ENCODE results near the gene MYO10. TPM values are rescaled to one million over a fixed set of nuclear protein-coding genes. Genes with fewer than 3 reads are reported as not detected.

The MYO10 gene
- total RNA-seq, 2 experiments from 2014 or later: 0.30 TPM; not detected in 1

DNA sequence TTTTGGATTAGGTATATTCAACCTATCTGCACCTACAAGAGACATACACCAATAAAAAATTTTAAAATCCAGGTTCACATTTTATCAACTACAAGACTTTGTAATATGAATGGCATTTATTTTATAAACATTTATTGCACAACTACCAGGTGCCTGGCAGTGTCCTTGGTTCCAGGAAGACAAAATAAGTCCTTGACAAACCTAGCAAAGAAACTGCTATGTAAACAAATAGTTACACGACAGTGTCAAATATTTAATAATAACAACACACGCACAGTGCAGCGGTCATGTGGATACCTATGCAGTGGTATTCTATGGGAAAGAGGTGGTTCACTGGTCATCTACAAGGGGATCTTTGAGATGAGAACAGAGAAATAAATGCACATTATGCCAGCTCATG is 120.7 kb downstream of the MYO10 start:
- Mint-ChIP-seq H3K27me3 (peaks cover 3% of the 10 kb centered on the region), H3K36me3 (no peaks in the 10 kb centered on the region), H3K27ac (no peak overlapping the region), H3K4me3 (no peak overlapping the region), H3K9me3 (no peaks in the 10 kb centered on the region), H3K4me1 (no peaks in the 10 kb centered on the region)
- no peak for DNase-seq

DNA sequence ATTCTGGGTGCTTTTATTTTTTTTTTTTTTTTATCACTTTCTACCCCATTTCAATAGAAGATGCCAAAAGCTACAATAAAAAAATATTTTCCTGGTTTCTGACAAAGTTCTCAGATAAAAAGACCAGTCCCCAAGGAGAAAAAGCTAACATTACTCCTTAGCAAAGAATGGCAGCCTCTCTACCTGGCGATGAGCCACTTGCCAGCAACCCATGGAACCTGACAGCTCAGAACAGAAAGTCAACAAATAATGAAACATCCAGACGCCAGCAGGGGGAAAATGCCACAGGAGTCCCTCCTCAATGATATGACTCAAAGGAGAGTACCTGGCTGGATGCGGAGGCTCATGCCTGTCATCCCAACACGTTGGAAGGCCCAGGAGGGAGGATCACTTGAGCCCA is 123.2 kb downstream of the MYO10 start:
- Mint-ChIP-seq H3K9me3 (no peaks in the 10 kb centered on the region), H3K27me3 (peaks cover 5% of the 10 kb centered on the region), H3K27ac (no peak overlapping the region), H3K4me1 (no peaks in the 10 kb centered on the region), H3K36me3 (no peaks in the 10 kb centered on the region), H3K4me3 (no peak overlapping the region)
- no peak for DNase-seq

DNA sequence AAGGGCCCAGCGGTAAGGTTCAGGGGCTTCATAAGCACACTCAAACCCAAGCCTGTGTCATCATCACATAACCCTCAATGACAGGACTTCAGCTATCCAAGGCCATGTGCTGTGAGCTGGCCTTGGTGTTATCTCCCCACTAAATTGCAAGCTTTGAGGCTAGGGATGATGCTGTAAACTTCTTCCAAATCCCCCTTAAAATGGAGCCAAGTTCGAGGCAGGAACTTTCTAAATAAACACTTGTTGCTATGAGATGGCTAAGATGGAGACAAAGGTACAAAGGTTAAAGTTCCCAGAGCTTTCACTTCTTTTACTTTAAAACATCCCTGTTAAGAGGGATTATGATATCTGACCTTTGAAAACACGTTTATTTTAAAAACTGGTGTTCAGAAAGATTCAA is 123.6 kb downstream of the MYO10 start:
- Mint-ChIP-seq H3K27me3 (peaks cover 9% of the 10 kb centered on the region), H3K4me1 (no peaks in the 10 kb centered on the region), H3K36me3 (no peaks in the 10 kb centered on the region), H3K27ac (no peak overlapping the region), H3K9me3 (no peaks in the 10 kb centered on the region), H3K4me3 (no peak overlapping the region)
- no peak for DNase-seq

DNA sequence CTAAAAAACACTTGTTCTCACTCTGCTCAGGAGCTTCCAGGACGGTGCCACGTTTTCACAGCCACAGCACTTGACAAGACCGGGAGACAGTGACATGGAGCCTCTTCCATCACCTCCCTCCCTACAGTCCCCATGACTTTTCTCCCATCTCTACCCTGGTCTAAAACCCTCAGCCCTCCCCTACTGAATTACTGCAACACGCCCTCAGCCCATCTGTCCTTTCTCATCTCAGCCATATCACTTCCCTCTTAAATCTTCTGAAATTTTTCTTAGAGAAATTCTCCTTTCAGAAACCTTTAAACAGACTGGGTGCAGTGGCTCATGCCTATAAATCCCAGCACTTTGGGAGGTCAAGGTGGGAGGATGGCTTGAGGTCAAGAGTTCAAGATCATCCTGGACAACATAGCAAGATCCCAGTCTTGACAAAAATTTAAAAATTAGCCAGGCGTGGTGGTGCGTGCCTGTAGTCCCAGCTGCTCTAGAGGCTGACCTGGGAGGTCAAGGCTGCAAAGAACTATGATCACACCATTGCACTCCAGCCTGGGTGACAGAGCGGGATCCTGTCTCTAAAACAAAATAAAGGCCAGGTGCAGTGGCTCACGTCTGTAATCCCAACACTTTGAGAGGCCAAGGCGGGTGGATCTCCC is 125.8 kb downstream of the MYO10 start:
- Mint-ChIP-seq H3K27me3 (peaks cover 11% of the 10 kb centered on the region), H3K36me3 (no peaks in the 10 kb centered on the region), H3K4me3 (no peak overlapping the region), H3K9me3 (no peaks in the 10 kb centered on the region), H3K4me1 (peaks cover 6% of the 10 kb centered on the region), H3K27ac (no peak overlapping the region)
- DNase-seq: no peak

DNA sequence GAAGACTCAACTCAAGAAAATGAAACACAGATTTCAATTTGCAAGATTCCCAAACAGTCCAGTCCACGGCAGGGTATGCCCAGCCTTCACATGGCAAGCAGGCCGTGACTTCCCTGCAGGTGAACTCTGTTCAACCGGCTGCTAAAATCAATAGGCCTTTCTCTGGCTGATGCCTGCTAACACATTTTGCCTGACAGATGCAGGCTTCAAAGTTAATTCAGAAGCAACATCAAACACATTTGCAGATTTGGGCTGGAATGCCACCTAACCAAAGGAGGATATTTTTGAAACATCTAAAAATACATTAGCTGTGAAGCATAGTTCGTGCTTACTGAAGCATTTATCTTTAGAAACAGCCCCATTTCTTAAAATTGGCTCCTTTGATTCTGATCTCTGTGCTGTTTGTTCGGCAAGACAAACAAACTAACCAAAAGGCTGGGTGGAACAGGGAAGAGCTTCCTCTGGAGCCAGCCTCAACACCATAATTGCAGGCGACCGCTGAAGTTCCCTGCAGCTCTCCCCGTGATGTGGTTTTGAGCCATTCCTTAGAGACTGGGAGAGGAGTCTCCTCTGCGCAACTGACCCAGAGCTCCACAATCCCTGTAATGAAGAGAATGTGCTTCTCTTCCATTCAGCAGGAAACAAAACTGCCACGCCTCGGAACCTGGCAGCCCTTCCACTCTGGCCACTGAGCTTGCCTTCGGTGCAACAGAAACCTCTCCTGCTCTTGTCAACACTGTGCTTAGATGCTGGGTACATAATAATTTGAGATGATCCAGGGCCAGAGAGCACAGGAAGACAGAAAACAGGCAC is 126.5 kb downstream of the MYO10 start:
- Mint-ChIP-seq H3K9me3 (no peaks in the 10 kb centered on the region), H3K4me1 (peaks cover 6% of the 10 kb centered on the region), H3K4me3 (no peak overlapping the region), H3K36me3 (no peaks in the 10 kb centered on the region), H3K27me3 (peaks cover 11% of the 10 kb centered on the region), H3K27ac (no peak overlapping the region)
- DNase-seq: no peak

DNA sequence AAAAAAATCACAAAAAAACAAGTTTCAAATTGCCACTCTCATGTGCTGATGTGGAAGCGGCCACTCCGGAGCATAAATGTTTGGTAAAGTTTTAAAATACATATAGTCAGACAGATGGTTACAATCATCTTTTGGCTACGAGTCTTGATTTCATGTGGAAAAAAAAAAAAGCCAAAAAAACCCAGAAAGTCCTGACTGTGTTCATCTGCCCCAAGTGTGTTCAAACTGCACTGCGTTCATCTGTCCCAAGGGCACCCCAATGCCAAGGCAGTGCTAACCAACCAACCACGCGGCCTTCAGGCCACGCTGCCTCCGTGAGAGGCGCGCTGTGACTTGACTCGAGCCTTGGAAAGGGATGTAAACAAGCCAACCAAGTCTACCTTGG is 127.1 kb downstream of the MYO10 start:
- peaks cover 11% of the 10 kb centered on the region for H3K27me3 Mint-ChIP-seq

DNA sequence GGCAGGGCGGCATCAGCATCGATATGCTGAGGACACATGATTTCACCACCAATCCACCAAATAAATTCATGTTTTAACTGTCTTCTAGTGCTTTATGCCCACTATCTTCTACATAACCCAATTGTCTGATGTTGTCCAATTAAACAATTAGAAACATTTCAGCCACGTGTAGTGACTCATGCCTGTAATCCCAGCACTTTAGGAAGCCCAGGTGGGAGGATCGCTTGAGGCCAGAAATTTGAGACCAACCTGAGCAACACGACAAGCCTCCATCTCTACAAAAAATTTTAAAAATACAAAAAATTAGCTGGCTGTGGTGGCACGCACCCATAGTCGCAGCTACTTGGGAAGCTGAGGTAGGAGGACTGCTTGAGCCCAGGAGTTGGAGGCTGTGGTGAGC is 128.1 kb downstream of the MYO10 start:
- peaks cover 6% of the 10 kb centered on the region for H3K4me1 Mint-ChIP-seq
- no peak overlapping the region for H3K27ac Mint-ChIP-seq
- no peak overlapping the region for H3K4me3 Mint-ChIP-seq
- no peak for DNase-seq
- H3K27me3 Mint-ChIP-seq: peaks cover 11% of the 10 kb centered on the region
- no peaks in the 10 kb centered on the region for H3K9me3 Mint-ChIP-seq
- no peaks in the 10 kb centered on the region for H3K36me3 Mint-ChIP-seq

More for the DNA sequence above, 127.1 kb downstream of the MYO10 start:
- Mint-ChIP-seq H3K4me3 (no peak overlapping the region), H3K4me1 (peaks cover 6% of the 10 kb centered on the region), H3K36me3 (no peaks in the 10 kb centered on the region), H3K9me3 (no peaks in the 10 kb centered on the region), H3K27ac (no peak overlapping the region)
- no peak for DNase-seq

DNA sequence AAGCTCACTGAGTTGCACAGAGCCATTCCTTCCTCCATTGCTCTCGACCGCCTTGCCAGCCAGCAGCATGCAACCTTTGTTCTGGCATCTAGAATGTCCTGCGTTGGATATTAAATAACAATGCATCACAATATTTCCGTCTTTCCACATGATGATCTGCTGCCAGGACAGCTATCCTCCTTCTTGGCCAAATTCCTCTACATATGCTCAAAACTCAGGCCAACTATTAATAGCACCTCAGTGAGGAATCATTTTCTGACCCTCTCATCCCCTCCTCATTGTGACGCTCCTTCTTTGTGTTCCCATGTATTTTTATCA is 128.6 kb downstream of the MYO10 start:
- no peak overlapping the region for H3K4me3 Mint-ChIP-seq
- no peak overlapping the region for H3K27ac Mint-ChIP-seq
- H3K36me3 Mint-ChIP-seq: no peaks in the 10 kb centered on the region
- DNase-seq: no peak
- H3K4me1 Mint-ChIP-seq: peaks cover 6% of the 10 kb centered on the region
- peaks cover 11% of the 10 kb centered on the region for H3K27me3 Mint-ChIP-seq
- H3K9me3 Mint-ChIP-seq: no peaks in the 10 kb centered on the region

DNA sequence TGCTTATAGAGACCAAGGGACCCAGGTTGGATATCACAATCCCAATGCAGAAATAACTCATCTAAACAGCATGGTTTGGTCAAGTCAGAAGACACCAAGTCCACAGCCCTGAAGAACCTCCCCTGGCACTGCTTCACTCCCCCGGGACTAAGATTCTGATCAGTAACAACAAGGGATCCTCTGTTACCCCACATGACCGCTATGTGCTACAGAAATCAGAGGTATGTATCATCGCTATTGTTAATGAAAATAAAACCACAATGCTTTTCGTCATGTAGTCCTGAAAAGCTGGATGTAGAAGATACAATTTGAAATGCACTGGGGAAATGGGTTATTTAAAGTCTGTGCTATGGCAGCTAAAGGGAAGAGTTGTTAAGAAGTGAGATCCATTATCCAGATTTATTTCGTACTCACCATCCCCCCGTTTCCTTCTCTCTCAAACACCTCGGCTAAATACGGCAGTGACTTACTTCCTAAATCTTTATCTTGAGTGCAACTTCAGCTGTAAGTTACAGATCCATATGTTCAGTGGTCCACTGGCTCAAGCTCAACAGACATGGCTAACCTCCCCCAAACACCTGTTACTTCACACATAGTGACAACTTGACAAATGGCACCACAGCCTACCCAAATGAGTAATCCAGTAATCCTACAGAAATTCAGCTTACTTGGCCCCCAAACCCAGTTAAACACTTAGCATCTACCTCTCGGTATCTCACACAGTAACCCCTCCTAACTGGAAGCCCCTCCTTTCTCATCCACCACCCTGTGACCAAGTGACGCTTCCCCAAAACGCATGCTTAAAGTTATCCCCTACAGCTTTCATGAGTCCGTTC is 129.2 kb downstream of the MYO10 start:
- peaks cover 6% of the 10 kb centered on the region for H3K4me1 Mint-ChIP-seq

DNA sequence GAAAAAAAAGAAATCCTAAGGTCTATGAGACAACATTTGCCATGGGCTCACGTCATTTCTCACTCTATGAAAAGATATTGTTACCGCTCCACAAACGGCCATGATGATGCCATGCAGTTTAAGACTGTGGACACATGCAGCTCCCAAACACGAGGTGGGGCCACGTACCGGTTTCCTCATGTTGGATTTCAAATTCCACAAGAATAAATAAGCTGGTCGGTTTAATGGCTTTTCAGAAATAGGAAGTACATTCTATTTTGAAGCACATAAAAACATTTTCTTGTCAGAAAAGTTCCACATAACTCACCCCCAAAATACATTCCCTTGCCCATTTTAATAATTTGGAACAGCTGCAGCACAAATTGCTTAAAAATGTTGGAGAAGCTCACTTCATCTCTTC is 130.6 kb downstream of the MYO10 start:
- no peak overlapping the region for H3K27ac Mint-ChIP-seq
- no peaks in the 10 kb centered on the region for H3K36me3 Mint-ChIP-seq
- no peak for DNase-seq
- peaks cover 12% of the 10 kb centered on the region for H3K27me3 Mint-ChIP-seq
- H3K4me1 Mint-ChIP-seq: peaks cover 6% of the 10 kb centered on the region
- H3K9me3 Mint-ChIP-seq: no peaks in the 10 kb centered on the region
- H3K4me3 Mint-ChIP-seq: no peak overlapping the region

More for the DNA sequence above, 129.2 kb downstream of the MYO10 start:
- no peak overlapping the region for H3K27ac Mint-ChIP-seq
- no peak for DNase-seq
- no peaks in the 10 kb centered on the region for H3K9me3 Mint-ChIP-seq
- peaks cover 13% of the 10 kb centered on the region for H3K27me3 Mint-ChIP-seq
- H3K36me3 Mint-ChIP-seq: no peaks in the 10 kb centered on the region
- no peak overlapping the region for H3K4me3 Mint-ChIP-seq

DNA sequence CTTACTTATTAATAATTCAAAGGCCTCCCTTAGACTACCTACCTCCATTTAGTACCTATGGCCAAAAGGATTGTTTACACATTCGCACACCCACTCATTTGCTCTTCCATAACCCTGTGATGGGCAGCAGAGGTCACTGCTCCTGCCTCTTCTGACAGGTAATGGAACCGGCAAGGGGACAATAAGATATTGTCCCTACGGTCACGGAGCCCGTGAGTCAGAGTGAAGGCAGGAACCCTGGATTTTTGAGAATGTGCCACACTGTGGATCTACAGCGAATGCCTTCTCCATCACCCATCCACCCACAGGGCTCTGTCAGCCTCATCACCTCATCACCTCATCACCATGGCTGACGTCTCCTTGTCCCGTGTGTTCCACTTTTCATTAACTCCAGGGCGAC is 132.3 kb downstream of the MYO10 start:
- H3K4me1 Mint-ChIP-seq: peaks cover 6% of the 10 kb centered on the region
- no peak for DNase-seq
- no peak overlapping the region for H3K4me3 Mint-ChIP-seq
- H3K9me3 Mint-ChIP-seq: no peaks in the 10 kb centered on the region
- H3K27ac Mint-ChIP-seq: no peak overlapping the region
- H3K36me3 Mint-ChIP-seq: no peaks in the 10 kb centered on the region
- peaks cover 12% of the 10 kb centered on the region for H3K27me3 Mint-ChIP-seq

DNA sequence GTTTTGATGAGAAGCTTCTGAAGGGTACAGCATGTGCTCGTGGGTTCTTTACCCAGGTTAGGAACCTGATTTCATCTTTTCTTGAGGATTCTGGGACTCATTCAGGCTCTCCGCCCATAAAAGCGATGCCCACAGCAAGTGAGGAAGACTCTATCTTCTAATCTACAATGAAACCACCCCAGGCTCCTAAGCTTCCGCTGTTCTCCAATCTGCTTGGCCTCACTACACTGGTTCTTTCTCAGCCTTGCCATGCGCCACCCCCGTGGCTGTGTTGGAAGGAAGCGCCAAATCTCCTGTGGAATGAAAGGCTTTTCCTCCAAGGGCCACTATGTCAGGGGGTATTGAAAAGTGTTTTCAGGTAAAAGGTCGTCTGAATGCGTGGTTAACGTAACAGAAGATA is 135.6 kb downstream of the MYO10 start:
- Mint-ChIP-seq H3K9me3 (no peaks in the 10 kb centered on the region), H3K27me3 (peaks cover 4% of the 10 kb centered on the region), H3K4me3 (no peak overlapping the region), H3K4me1 (no peaks in the 10 kb centered on the region), H3K36me3 (no peaks in the 10 kb centered on the region), H3K27ac (no peak overlapping the region)
- DNase-seq: no peak

DNA sequence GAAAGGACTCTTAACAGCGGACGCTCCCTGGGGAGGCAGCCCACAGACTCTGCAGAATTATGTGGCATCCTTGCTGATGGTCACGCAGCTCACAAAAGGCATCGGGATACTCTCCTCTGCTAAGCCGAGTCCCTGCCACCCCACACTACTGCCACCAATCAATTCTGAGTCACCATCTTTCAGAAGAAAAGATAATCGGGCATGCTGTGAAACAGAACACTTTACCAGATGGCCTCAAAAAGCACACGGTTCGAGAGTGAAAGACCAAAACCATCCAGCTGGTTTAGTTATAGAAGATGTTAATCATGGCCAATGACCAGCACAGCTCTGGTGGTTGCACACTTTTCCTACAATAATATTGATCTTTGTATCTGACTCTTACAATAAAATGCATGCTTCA is 136.3 kb downstream of the MYO10 start:
- Mint-ChIP-seq H3K36me3 (no peaks in the 10 kb centered on the region), H3K4me1 (no peaks in the 10 kb centered on the region), H3K9me3 (no peaks in the 10 kb centered on the region), H3K4me3 (no peak overlapping the region), H3K27ac (no peak overlapping the region), H3K27me3 (peaks cover 4% of the 10 kb centered on the region)
- no peak for DNase-seq

DNA sequence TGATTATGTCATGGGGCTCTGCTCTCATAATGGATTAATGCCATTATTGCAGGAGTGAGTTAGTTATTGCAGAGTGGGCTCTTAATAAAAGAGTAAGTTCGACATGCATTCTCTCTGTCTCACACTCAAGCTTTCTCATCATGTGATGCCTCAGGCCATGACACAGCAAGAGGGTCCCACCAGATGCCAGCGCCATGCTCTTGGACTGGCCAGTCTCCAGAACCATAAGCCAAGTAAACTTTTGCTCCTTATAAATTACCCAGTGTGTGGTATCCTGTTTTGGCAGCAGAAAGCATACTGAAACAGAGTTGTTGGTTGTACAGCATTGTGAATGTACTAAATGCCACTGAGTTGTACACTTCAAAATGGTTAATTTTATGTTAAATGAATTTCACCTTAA is 138.1 kb downstream of the MYO10 start:
- Mint-ChIP-seq H3K27me3 (peaks cover 4% of the 10 kb centered on the region), H3K4me1 (no peaks in the 10 kb centered on the region), H3K36me3 (no peaks in the 10 kb centered on the region), H3K9me3 (no peaks in the 10 kb centered on the region), H3K27ac (no peak overlapping the region), H3K4me3 (no peak overlapping the region)
- DNase-seq: no peak

DNA sequence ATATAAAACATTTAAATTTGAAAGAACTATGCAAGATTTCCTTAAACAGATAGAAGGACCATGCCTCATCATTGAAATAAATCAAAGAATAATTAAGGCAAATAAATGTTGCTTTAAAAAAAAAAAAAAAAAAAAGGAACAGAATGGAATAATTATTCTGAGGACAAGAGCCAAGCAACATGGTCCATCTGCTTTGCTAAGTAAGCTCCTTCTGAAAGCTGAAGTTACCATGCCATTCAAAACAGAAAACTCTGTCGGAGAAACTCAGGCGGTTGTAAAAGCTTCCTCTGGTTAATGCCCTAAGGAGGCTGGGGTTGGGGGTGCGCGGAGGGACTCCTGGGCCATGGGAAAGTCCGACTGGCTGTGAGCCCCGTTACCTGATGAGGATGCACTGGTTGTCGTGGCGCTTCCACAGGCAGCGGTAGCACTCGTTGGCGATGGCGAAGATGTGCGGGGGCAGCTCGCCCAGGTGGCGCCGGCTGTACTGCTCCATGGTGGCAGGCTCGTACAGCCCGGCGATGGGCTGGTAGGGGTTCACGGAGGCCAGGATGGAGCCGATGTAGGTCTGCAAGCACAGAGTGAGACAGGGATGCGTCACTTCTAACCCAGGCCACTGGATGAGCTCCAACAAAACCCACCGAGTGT is 141.7 kb downstream of the MYO10 start:
- Mint-ChIP-seq H3K4me1 (peaks cover 5% of the 10 kb centered on the region), H3K4me3 (no peak overlapping the region), H3K27me3 (no peaks in the 10 kb centered on the region), H3K36me3 (no peaks in the 10 kb centered on the region), H3K9me3 (no peaks in the 10 kb centered on the region), H3K27ac (no peak overlapping the region)
- DNase-seq: no peak

Data from activated naive CD8-positive, alpha-beta T cell treated with anti-CD3 and anti-CD28 coated beads for 36 hours (primary cell).